GM19043 (cell line): ENCODE data around the gene GRAMD1B.
A peak's percentile ranks its signal among the peaks of the same experiment; 100 is the strongest.

Experiments
- ATAC-seq: cut with Tn5 transposase; IDR thresholded peaks from one replicate; pipeline ENCODE4 v1.9.1; 2021; ENCODE audit warnings: low read depth; ENCODE audit not compliant: unreplicated experiment

GRAMD1B gene

GRCh38 chr11:123607781-123608180 lies 177.7 kb downstream of the GRAMD1B start:
- no peak for ATAC-seq

DNA sequence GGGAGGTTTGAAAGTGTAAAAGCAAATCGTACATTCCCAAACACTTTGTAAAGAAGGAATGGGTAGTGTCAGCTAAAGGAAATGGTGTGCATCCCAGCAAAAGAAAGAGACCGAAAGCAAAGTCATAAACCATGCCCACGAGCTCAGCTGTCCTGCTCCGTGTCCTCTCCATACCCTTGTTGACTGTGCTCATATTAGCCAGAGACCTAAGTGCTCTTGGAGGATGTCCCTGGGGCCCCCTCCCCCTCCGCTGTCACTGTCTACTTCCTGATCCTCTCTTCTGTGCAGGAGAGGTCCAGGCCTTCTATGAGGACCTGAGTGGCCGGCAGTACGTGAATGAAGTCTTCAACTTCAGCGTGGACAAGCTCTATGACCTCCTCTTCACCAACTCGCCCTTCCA lies 178.3 kb downstream of the GRAMD1B start:
- ATAC-seq, result no peak

- ATAC-seq, result no peak
These were observed 178.9 kb downstream of the GRAMD1B start for GRCh38 chr11:123608945-123609344.

- ATAC-seq, result no peak
These were observed 181.6 kb downstream of the GRAMD1B start for GRCh38 chr11:123611698-123612097.

GRCh38 chr11:123616505-123617198 lies 186.6 kb downstream of the GRAMD1B start:
- ATAC-seq, result no peak

DNA sequence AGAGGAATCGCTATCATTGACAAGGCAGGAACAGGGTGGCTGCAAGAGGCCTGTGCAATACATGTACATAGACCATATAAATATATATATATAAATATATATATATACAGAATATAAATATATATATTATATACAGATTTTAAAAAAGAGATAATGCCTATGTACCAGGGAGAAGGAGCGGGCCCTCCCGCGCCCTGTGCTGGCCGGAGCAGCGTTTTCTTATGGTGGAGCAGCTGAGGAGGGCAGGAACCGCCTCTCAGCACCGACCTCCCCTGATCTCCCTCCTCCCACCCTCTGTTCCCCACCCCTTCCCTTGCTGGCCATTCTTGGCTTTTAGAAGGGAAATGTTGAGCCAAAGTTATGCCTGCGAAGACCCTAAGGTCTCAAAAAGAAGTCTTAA lies 192.5 kb downstream of the GRAMD1B start:
- ATAC-seq, result no peak

GRCh38 chr11:123624974-123625373 lies 194.9 kb downstream of the GRAMD1B start:
- ATAC-seq, result no peak

DNA sequence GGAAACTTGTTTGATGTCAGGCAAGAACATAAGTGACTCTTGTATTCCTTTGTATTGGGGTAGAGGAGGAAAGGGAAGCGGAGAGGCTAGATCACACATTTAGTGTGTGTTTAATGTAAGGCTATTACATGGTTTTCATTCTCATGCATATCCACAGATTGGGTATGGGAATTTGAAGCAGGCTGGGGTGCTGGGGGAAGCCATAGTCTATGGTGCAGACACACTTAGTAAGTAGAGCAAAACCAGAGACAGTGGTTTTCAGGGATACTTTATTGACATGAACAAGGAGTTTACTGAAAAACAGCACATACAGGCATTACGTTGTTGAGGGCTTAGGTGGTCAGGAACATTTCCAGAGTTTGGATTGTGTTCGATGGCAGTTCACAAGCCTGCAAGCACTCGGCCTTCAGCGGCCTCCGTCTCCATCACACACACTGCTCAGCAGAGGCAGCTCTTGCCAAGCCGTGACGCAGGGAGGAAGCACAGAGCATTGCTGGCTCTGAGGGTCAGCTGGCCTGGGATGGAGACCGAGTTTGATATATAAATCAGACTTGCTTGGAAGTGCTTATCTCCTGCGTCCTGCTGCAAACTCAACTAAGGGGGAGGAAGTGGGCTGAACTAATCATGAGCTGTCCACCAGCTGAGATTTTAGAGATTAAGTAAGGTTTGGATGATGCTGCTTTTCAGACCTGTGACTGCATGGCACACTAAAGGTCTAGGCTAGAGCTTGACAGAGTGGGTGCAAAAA lies 199.0 kb downstream of the GRAMD1B start:
- no peak for ATAC-seq

DNA sequence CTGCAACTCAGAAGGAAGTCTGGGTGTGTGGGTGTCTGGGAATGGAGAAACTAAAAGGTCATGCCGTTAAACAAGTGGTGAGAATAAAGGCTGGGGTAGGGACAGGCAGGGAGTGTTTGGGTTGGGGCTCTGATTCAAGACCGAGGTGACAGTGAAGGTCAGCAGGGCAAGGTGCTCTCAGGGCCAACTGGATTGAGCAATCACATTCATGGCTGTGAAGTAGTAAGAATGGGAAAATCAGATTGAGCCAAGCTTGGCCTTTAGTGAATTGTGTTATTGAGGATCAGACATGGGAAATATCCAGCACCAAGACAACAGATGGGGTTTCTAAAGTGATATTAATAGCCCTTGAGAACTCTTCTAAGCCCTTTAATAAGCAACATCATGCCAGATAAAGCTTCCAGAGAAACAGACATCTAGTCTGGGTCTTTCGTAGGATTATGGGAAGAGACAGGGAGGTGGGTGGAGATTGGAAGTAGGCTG lies 200.1 kb downstream of the GRAMD1B start:
- ATAC-seq, result no peak

DNA sequence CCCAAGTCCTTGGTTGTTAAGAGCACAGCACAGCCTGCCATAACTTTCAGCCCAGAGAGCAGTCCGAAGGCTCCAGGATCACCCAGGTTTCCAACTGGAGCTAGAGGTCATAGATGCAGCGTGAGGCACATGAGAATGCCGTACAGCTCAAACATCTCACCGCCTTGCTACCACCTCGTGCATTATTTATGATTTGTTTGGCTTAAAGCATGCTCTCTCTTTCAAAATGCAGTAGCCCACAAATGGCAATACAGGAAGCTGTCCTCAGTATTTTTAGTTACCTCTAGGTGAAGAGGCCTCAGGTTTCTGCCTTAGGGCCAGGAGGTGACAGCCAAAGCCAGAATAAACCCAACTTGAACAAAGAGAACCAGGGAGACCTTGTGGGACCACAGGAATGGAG lies 210.0 kb downstream of the GRAMD1B start:
- ATAC-seq, result no peak

GRCh38 chr11:123640677-123641494 lies 210.8 kb downstream of the GRAMD1B start:
- peak; percentile 93 for ATAC-seq

DNA sequence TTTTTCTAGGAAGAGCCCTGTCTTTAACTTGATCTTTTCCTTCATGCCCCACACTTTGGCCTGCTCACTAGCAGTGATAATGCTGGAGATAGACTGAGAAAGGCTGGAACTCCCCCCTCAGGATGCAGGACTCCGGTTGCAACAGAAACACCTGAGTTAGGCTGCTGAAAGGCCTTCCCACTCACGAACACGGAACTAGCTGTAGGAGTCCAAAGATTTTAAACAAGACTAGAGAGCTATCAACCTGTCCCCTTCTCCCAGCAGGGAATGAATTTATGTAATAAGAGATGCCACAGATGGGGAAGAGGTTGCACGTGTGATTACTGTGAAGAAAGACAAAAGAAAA lies 211.4 kb downstream of the GRAMD1B start:
- ATAC-seq, result no peak

GRCh38 chr11:123642435-123642834 lies 212.4 kb downstream of the GRAMD1B start:
- no peak for ATAC-seq

GRCh38 chr11:123645286-123645975 lies 215.4 kb downstream of the GRAMD1B start:
- ATAC-seq, result no peak

DNA sequence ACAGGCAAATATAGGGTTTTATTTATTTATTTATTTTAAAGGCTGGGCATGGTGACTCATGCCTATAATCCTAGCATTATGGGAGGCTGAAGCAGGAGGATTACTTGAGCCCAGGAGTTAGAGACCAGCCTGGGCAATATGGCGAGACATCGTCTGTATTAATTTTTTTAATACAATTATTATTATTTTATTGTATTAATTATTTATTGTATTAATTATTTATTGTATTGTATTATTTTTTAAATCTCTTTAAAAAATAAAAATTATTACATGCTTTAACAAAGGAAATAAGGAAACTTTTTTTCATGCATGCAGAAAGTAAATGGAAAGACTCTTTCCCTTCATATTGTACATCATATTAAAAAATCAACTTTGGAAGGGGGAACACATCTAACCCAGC lies 220.8 kb downstream of the GRAMD1B start:
- ATAC-seq, result no peak

- ATAC-seq, result no peak
These were observed 222.5 kb downstream of the GRAMD1B start for GRCh38 chr11:123652599-123652998.

- ATAC-seq, result no peak
These were observed 223.4 kb downstream of the GRAMD1B start for GRCh38 chr11:123653483-123653826.

- ATAC-seq, result no peak
These were observed 223.9 kb downstream of the GRAMD1B start for GRCh38 chr11:123653827-123654565.

- no peak for ATAC-seq
These were observed 224.6 kb downstream of the GRAMD1B start, which contains the start of gene SCN3B for GRCh38 chr11:123654566-123655081. Gene SCN3B, minus strand, starts transcription at chr11:123654624. Its CDS starts 823 bp downstream, at chr11:123653801.

GRCh38 chr11:123659311-123659710 lies 229.2 kb downstream of the GRAMD1B start:
- ATAC-seq, result no peak
